KMS-11 (cell line): Measurements from ENCODE around the gene YEATS2.

Experiments
- H2AFZ ChIP-seq: fragments of 200-600 bp; sonication (generic); 2 replicates; pipeline ENCODE4 v1.6.1; 2016; ENCODE audit warnings: antibody characterized with exemption, mixed run types, low read depth
- H3K27ac ChIP-seq: fragments of 200-600 bp; sonication (generic); 2 replicates; pipeline ENCODE4 v1.6.1; 2016; ENCODE audit warnings: mild to moderate bottlenecking, mixed run types
- H3K27me3 ChIP-seq: fragments of 200-600 bp; sonication (generic); 2 replicates; pipeline ENCODE4 v1.6.1; 2017; ENCODE audit warnings: mild to moderate bottlenecking, low read depth, mixed run types, moderate library complexity; ENCODE audit not compliant: insufficient read depth
- H3K36me3 ChIP-seq: fragments of 200-600 bp; sonication (generic); 2 replicates; pipeline ENCODE4 v1.6.1; 2017; ENCODE audit warnings: mild to moderate bottlenecking, mixed run types; ENCODE audit not compliant: insufficient read depth
- H3K4me1 ChIP-seq: fragments of 200-600 bp; sonication (generic); 2 replicates; pipeline ENCODE4 v1.6.1; 2016; ENCODE audit warnings: mild to moderate bottlenecking, low read depth, mixed run types; ENCODE audit not compliant: poor library complexity, severe bottlenecking
- H3K4me2 ChIP-seq: fragments of 200-600 bp; sonication (generic); 2 replicates; pipeline ENCODE4 v1.7.0; 2016; ENCODE audit warnings: mild to moderate bottlenecking, mixed run types
- H3K4me3 ChIP-seq: fragments of 200-600 bp; sonication (generic); IDR thresholded peaks from 2 replicates; pipeline ENCODE4 v1.6.1; 2017; ENCODE audit warnings: low read depth, low read length, mixed read lengths; ENCODE audit not compliant: insufficient read depth
- H3K79me2 ChIP-seq: fragments of 200-600 bp; sonication (generic); 2 replicates; pipeline ENCODE4 v1.6.1; 2016; ENCODE audit warnings: low read depth, mixed run types; ENCODE audit not compliant: insufficient read depth
- H3K9ac ChIP-seq: fragments of 200-600 bp; sonication (generic); 2 replicates; pipeline ENCODE4 v1.6.1; 2016; ENCODE audit warnings: mild to moderate bottlenecking, mixed run types
- H4K20me1 ChIP-seq: fragments of 200-600 bp; sonication (generic); 2 replicates; pipeline ENCODE4 v1.6.1; 2016; ENCODE audit warnings: mild to moderate bottlenecking, mixed run types; ENCODE audit not compliant: insufficient read depth
- CTCF ChIP-seq: fragments of 200-600 bp; sonication (generic); conservative IDR thresholded peaks from 2 replicates; pipeline ENCODE4 v1.6.1; 2017; ENCODE audit warnings: low read depth, mild to moderate bottlenecking, antibody characterized with exemption, low read length, moderate library complexity, mixed read lengths

The YEATS2 gene

GRCh38 chr3:183857863-183858262 is 160.3 kb downstream of the YEATS2 start:
- Histone ChIP-seq H2AFZ (no peak overlapping the region), H3K4me2 (no peak overlapping the region), H3K4me1 (no peaks in the 10 kb centered on the region), H3K4me3 (no peak overlapping the region), H3K36me3 (no peaks in the 10 kb centered on the region; the same call in 1 of the 2 replicates), H3K27me3 (no peaks in the 10 kb centered on the region), H3K27ac (no peak overlapping the region), H3K79me2 (no peaks in the 10 kb centered on the region), H4K20me1 (no peaks in the 10 kb centered on the region), H3K9ac (no peak overlapping the region)
- TF ChIP-seq CTCF = no peak
